ENCODE measurements around the gene WDPCP.

GRCh38 chr2:63444565-63445288, 143.6 kb downstream of the WDPCP start:
- TF ChIP-seq, protein P1, sequence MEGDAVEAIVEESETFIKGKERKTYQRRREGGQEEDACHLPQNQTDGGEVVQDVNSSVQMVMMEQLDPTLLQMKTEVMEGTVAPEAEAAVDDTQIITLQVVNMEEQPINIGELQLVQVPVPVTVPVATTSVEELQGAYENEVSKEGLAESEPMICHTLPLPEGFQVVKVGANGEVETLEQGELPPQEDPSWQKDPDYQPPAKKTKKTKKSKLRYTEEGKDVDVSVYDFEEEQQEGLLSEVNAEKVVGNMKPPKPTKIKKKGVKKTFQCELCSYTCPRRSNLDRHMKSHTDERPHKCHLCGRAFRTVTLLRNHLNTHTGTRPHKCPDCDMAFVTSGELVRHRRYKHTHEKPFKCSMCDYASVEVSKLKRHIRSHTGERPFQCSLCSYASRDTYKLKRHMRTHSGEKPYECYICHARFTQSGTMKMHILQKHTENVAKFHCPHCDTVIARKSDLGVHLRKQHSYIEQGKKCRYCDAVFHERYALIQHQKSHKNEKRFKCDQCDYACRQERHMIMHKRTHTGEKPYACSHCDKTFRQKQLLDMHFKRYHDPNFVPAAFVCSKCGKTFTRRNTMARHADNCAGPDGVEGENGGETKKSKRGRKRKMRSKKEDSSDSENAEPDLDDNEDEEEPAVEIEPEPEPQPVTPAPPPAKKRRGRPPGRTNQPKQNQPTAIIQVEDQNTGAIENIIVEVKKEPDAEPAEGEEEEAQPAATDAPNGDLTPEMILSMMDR (IDR thresholded peaks at IDR 0.05 in 8 of 11, conservative IDR thresholded peaks at IDR 0.05 in 3 of 11): no peak
- no peak for TF ChIP-seq POLR2A (IDR thresholded peaks at IDR 0.05)
- no peak for TF ChIP-seq POLR2AphosphoS5 (IDR thresholded peaks at IDR 0.05)

Measured in spleen (tissue), 7 donors.